ENCODE results near the gene MIPOL1.
A peak's percentile ranks its signal among the peaks of the same experiment; 100 is the strongest.
"Not testable (repeated sequence)": the region's sequence is repeated elsewhere in the genome, so short reads cannot be mapped to it uniquely, and the experiment has no call there.

The MIPOL1 gene

GRCh38 chr14:37546621-37547447 is 349.1 kb downstream of the MIPOL1 start:
- peak; percentile 4 for DNase-seq (ENCODE audit: low spot score)

- DNase-seq (ENCODE audit: low spot score), result peak; percentile 9
Measured at GRCh38 chr14:37550511-37550910, 352.8 kb downstream of the MIPOL1 start.

- DNase-seq (ENCODE audit: low spot score), result no peak
Measured at GRCh38 chr14:37551119-37551518, 353.4 kb downstream of the MIPOL1 start.

- no peak for DNase-seq (ENCODE audit: low spot score)
Measured at GRCh38 chr14:37553935-37554550, 356.3 kb downstream of the MIPOL1 start.

- not testable (repeated sequence) for DNase-seq (ENCODE audit: low spot score)
Measured at GRCh38 chr14:37555596-37555995, 357.9 kb downstream of the MIPOL1 start.

GRCh38 chr14:37558740-37559139 is 361.0 kb downstream of the MIPOL1 start:
- no peak for DNase-seq (ENCODE audit: low spot score)

- DNase-seq (ENCODE audit: low spot score), result peak; percentile 7
Measured at GRCh38 chr14:37559386-37559785, 361.6 kb downstream of the MIPOL1 start.

- DNase-seq (ENCODE audit: low spot score), result no peak
Measured at GRCh38 chr14:37563189-37563588, 365.5 kb downstream of the MIPOL1 start.

- DNase-seq (ENCODE audit: low spot score), result no peak
Measured at GRCh38 chr14:37565550-37565949, 367.8 kb downstream of the MIPOL1 start.

GRCh38 chr14:37566811-37567371 is 369.2 kb downstream of the MIPOL1 start:
- DNase-seq (ENCODE audit: low spot score), result no peak

GRCh38 chr14:37569729-37570128 is 372.0 kb downstream of the MIPOL1 start:
- DNase-seq (ENCODE audit: low spot score), result no peak

GRCh38 chr14:37571391-37571790 is 373.7 kb downstream of the MIPOL1 start:
- no peak for DNase-seq (ENCODE audit: low spot score)

- DNase-seq (ENCODE audit: low spot score), result no peak
Measured at GRCh38 chr14:37573356-37573755, 375.6 kb downstream of the MIPOL1 start.

- DNase-seq (ENCODE audit: low spot score), result no peak
Measured at GRCh38 chr14:37579274-37579673, 381.5 kb downstream of the MIPOL1 start.

- no peak for DNase-seq (ENCODE audit: low spot score)
Measured at GRCh38 chr14:37580146-37580545, 382.4 kb downstream of the MIPOL1 start.

- DNase-seq (ENCODE audit: low spot score), result no peak
Measured at GRCh38 chr14:37583358-37584210, 385.8 kb downstream of the MIPOL1 start.

- DNase-seq (ENCODE audit: low spot score), result no peak
Measured at GRCh38 chr14:37584211-37585100, 386.7 kb downstream of the MIPOL1 start.

- no peak for DNase-seq (ENCODE audit: low spot score)
Measured at GRCh38 chr14:37585101-37585511, 387.4 kb downstream of the MIPOL1 start.

- no peak for DNase-seq (ENCODE audit: low spot score)
Measured at GRCh38 chr14:37585971-37586796, 388.4 kb downstream of the MIPOL1 start.

GRCh38 chr14:37586797-37587130 is 389.0 kb downstream of the MIPOL1 start:
- DNase-seq (ENCODE audit: low spot score), result no peak

All from hepatic stellate cell (primary cell).